Measurements from ENCODE around the gene GDF10.

DNA sequence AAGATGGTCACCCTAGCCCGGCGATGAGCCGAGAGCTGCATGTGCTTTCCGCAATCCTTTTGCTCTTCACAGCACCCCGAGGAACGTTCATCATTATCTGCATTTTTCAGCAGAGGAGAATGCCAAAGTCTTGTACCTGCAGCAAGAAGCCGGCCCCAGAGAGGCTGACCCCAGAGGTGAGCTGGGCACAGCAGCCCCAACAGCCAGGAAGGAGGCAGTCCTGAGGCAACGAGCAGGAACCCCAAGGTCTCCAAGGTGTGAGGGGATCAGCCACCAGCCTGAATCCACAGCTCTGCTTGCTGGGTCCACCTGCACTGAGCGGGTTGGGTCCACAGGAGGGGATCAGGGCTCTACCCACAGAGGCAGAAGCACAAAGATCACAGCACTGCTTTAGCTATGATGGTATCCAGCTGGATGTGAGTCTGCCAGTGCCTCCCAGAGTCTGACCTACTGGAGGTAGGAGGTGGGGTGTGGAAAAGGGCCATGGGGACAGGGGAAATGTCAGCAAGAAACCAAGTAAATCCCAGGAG, 16.8 kb upstream of the GDF10 start:
- TF ChIP-seq ZSCAN29 (IDR thresholded peaks at IDR 0.05), result no peak
- TF ChIP-seq, protein P1, sequence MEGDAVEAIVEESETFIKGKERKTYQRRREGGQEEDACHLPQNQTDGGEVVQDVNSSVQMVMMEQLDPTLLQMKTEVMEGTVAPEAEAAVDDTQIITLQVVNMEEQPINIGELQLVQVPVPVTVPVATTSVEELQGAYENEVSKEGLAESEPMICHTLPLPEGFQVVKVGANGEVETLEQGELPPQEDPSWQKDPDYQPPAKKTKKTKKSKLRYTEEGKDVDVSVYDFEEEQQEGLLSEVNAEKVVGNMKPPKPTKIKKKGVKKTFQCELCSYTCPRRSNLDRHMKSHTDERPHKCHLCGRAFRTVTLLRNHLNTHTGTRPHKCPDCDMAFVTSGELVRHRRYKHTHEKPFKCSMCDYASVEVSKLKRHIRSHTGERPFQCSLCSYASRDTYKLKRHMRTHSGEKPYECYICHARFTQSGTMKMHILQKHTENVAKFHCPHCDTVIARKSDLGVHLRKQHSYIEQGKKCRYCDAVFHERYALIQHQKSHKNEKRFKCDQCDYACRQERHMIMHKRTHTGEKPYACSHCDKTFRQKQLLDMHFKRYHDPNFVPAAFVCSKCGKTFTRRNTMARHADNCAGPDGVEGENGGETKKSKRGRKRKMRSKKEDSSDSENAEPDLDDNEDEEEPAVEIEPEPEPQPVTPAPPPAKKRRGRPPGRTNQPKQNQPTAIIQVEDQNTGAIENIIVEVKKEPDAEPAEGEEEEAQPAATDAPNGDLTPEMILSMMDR (IDR thresholded peaks at IDR 0.05 in 2 of 3, conservative IDR thresholded peaks at IDR 0.05 in 1 of 3; ENCODE audit: control insufficient read depth in 2 of 3, extremely low read depth in 1 of 3, insufficient read depth in 1 of 3, low read depth in 3 of 3, low read length in 3 of 3), result no peak
- TF ChIP-seq EZH2 (IDR thresholded peaks at IDR 0.05; ENCODE audit: borderline replicate concordance, control insufficient read depth, low read depth, low read length), result no peak
- TF ChIP-seq, protein P2, sequence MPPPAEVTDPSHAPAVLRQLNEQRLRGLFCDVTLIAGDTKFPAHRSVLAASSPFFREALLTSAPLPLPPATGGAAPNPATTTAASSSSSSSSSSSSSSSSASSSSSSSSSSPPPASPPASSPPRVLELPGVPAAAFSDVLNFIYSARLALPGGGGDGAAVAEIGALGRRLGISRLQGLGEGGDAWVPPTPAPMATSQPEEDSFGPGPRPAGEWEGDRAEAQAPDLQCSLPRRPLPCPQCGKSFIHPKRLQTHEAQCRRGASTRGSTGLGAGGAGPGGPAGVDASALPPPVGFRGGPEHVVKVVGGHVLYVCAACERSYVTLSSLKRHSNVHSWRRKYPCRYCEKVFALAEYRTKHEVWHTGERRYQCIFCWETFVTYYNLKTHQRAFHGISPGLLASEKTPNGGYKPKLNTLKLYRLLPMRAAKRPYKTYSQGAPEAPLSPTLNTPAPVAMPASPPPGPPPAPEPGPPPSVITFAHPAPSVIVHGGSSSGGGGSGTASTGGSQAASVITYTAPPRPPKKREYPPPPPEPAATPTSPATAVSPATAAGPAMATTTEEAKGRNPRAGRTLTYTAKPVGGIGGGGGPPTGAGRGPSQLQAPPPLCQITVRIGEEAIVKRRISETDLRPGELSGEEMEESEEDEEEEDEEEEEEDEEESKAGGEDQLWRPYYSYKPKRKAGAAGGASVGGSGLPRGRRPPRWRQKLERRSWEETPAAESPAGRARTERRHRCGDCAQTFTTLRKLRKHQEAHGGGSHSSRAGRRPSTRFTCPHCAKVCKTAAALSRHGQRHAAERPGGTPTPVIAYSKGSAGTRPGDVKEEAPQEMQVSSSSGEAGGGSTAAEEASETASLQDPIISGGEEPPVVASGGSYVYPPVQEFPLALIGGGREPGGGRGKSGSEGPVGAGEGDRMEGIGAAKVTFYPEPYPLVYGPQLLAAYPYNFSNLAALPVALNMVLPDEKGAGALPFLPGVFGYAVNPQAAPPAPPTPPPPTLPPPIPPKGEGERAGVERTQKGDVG (CRISPR knock-in tag; IDR thresholded peaks at IDR 0.05), result no peak
- TF ChIP-seq EP300 (IDR thresholded peaks at IDR 0.05; ENCODE audit: borderline replicate concordance in 1 of 2, control insufficient read depth in 1 of 2, low read depth in 2 of 2, low read length in 2 of 2), result no peak
- no peak for TF ChIP-seq RCOR1 (conservative IDR thresholded peaks at IDR 0.05; ENCODE audit: low read depth, low read length)
- no peak for TF ChIP-seq SIN3A (IDR thresholded peaks at IDR 0.05; ENCODE audit: low read depth, low read length)
- no peak for TF ChIP-seq RAD21 (IDR thresholded peaks at IDR 0.05; ENCODE audit: insufficient read depth, low read depth, low read length)
- no peak for TF ChIP-seq POLR2AphosphoS5 (IDR thresholded peaks at IDR 0.05; ENCODE audit: low read length)
- no peak for TF ChIP-seq JUND (IDR thresholded peaks at IDR 0.05; ENCODE audit: low read depth, low read length)
